Duodenal mucosa (tissue), 2 donors: ENCODE results near the gene PTK7.

Source experiments
- H3K27ac ChIP-seq: one replicate; pipeline ENCODE4 v1.7.0; 2013; ENCODE audit warnings: low read depth, low read length
- H3K27me3 ChIP-seq, 2 donors: one replicate each; pipeline ENCODE4 v1.7.0; 2013; ENCODE audit warnings: low read length in 2 of 2, control low read depth in 1 of 2; ENCODE audit not compliant: insufficient read depth in 2 of 2, control insufficient read depth in 1 of 2
- H3K36me3 ChIP-seq, 2 donors: one replicate each; pipeline ENCODE4 v1.7.0; 2013; ENCODE audit warnings: low read length in 2 of 2, control low read depth in 1 of 2; ENCODE audit not compliant: insufficient read depth in 2 of 2, control insufficient read depth in 1 of 2
- H3K4me1 ChIP-seq, 2 donors: one replicate each; pipeline ENCODE4 v1.7.0; 2013; ENCODE audit warnings: low read length in 2 of 2, control low read depth in 1 of 2; ENCODE audit not compliant: insufficient read depth in 2 of 2, control insufficient read depth in 1 of 2
- H3K4me3 ChIP-seq, 2 donors: one replicate each; pipeline ENCODE4 v1.7.0; 2013; ENCODE audit warnings: low read length in 2 of 2, low read depth in 1 of 2
- H3K9ac ChIP-seq, 2 donors: one replicate each; pipeline ENCODE4 v1.7.0; 2013; ENCODE audit warnings: low read length in 2 of 2, low read depth in 1 of 2
- H3K9me3 ChIP-seq, 2 donors: one replicate each; pipeline ENCODE4 v1.7.0; 2013; ENCODE audit warnings: low read length in 2 of 2, control low read depth in 1 of 2; ENCODE audit not compliant: control insufficient read depth in 1 of 2

PTK7 gene

DNA sequence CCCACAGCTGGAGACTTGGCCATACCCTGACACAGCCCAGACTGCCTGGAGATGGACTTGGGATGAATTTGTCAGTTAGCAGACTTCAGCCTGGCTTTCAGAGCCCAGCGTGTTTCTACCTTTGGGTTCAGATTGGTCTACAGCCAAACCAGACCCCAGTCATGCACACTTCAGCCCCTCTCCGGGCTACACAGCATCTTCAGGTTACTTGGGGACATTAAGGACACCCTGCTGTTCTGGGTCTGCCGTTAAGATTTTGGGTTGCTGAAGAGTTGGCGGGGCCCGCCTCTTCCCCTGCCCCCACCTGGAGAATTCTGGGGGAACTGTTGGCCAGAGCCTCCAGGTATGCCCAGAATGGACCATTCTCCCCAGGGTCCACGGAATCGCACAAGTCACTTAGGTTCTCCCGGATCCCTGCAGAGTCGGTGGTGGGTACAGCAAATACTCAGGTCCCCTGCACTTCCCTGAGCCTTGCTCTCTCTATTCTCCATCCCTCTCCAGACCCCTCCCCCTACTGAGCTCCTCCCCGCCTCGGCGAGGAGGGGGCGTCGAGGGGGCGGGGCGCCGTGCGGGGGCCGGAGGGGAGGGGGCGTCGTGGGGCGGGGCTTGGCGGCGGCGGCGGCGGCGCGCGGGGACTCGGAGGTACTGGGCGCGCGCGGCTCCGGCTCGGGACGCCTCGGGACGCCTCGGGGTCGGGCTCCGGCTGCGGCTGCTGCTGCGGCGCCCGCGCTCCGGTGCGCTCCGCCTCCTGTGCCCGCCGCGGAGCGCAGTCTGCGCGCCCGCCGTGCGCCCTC is at the start of gene PTK7:
TSS of gene PTK7 (plus strand) at position 645 of the 794 bp plus-strand sequence. CDS start 175 bp downstream, outside the sequence.
- peak within 1 kb of the TSS; percentile 32 to 48 for H3K9ac ChIP-seq

DNA sequence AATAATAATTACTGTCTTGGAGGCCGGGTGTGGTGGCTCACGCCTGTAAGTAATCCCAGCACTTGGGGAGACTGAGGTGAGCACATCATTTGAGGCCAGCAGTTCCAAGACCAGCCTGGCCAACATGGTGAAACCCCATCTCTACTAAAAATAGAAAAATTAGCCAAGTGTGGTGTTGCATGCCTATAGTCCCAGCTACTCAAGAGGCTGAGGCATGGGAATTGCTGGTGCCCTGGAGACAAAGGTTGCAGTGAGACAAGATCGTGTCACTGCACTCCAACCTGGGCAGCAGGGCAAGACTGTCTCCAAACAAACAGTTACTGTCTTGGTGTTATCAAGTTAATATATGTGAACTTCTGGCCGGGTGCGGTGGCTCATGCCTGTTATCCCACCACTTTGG is 49.7 kb upstream of the PTK7 start:
- Histone ChIP-seq H3K4me1 (peaks cover 0 to 9% of the 10 kb centered on the region in 2 donors), H3K9me3 (no peaks in the 10 kb centered on the region), H3K27ac (no peak overlapping the region), H3K27me3 (no peaks in the 10 kb centered on the region), H3K4me3 (no peak overlapping the region), H3K9ac (no peak overlapping the region), H3K36me3 (peaks cover 32 to 60% of the 10 kb centered on the region in 2 donors)

More for the DNA sequence above, at the start of gene PTK7:
- Histone ChIP-seq H3K4me1 (peaks cover 4 to 11% of the 10 kb centered on the region in 2 donors), H3K9me3 (no peaks in the 10 kb centered on the region), H3K4me3 (peak within 1 kb of the TSS; percentile 68 to 74), H3K27me3 (peaks cover 0 to 7% of the 10 kb centered on the region in 2 donors), H3K36me3 (peaks cover 13 to 27% of the 10 kb centered on the region in 2 donors), H3K27ac (peak within 1 kb of the TSS; percentile 14)

DNA sequence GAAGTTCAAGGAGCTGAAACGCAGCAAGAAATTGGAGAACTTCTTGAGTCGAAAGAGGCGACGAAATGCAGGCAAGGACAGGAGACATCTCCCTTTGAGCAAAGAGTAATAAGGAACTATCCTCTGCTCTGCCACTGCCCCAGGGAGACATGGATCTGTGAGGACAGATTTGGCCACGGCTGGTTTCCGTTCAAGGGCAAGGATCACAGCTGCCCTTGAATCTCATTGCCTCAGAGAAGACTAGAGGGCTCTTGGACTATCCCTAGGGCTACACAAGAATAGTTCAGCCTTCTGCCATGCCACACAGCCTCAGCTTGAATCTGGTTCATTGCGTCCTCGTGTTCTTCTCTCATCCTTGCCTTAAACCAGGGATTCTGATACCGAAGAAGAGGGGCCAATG is 47.0 kb upstream of the PTK7 start:
- Histone ChIP-seq H3K4me1 (no peaks in the 10 kb centered on the region), H3K27ac (no peak overlapping the region), H3K36me3 (peaks cover 33 to 71% of the 10 kb centered on the region in 2 donors), H3K9me3 (no peaks in the 10 kb centered on the region), H3K27me3 (no peaks in the 10 kb centered on the region), H3K4me3 (no peak overlapping the region), H3K9ac (no peak overlapping the region)

DNA sequence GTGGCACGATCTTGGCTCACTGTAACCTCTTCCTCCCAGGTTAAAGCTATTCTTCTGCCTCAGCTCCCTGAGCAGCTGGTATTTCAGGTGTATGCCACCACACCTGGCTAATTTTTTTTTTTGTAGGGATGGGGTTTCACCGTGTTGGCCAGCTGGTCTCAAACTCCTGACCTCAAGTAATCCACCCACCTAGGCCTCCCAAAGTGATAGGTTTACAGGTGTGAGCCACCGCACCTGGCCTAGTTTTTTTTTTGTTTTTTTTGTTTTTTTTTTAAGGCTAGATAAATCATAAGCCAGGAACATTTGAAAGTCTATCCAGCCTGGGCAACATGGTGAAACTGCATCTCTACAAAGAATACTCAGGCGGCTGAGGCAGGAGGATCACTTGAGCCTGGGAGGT is 43.8 kb upstream of the PTK7 start:
- H3K9ac ChIP-seq = no peak overlapping the region
- H3K4me3 ChIP-seq = no peak overlapping the region
- H3K36me3 ChIP-seq = peaks cover 34 to 64% of the 10 kb centered on the region in 2 donors
- H3K4me1 ChIP-seq = no peaks in the 10 kb centered on the region
- H3K9me3 ChIP-seq = no peaks in the 10 kb centered on the region
- no peaks in the 10 kb centered on the region for H3K27me3 ChIP-seq
- no peak overlapping the region for H3K27ac ChIP-seq

DNA sequence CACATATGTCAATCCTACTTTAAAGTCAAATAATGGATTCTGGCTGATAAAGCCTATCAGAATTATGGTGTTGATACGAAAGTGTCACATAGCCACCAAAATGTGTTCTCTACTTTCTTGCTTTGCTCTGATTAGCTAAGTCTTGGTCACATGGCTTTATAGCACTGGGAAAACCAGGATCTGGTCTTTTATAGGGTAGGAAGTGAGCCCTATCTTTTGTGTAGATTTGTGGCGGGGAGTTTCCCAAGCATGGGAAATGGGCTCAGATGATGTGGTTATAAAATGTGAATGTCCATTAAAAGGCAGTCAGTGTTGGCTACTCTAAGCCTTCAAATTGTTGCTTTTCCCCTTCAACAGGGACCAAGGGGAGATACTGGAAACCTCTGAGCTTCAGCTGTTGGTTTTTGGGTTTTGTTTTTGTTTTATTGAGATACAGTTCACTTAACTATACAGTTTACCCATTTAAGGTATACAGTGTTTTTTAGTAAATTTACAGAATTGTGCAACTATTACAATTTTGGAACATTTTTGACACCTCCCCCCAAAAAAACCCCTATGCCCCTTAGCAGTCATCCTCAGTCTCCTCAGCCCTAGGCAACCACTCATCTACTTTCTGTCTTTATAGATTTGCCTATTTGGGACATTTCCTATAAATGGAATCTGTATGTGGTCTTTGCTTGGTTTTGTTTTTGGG is 42.5 kb upstream of the PTK7 start:
- Histone ChIP-seq H3K27me3 (no peaks in the 10 kb centered on the region), H3K9ac (no peak overlapping the region), H3K4me3 (no peak overlapping the region), H3K27ac (no peak overlapping the region), H3K4me1 (no peaks in the 10 kb centered on the region), H3K9me3 (no peaks in the 10 kb centered on the region), H3K36me3 (peaks cover 39 to 64% of the 10 kb centered on the region in 2 donors)

DNA sequence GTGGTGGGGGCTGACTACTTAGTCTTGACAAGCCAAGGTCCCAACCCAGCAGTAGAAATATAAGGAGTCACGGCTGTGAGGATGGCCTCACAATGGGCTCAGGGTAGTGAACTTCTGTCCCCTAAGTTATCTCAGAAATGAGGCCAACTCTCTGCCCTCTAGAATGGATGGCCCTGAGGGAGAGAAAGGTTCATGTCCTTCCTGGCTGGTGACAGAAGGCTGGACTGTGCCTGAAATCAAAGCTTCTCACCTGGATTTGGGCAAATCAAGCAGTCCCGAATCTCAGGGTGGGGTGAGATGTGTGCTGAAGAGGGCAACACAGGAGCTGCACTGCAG is 42.0 kb upstream of the PTK7 start:
- Histone ChIP-seq H3K9me3 (no peaks in the 10 kb centered on the region), H3K4me1 (no peaks in the 10 kb centered on the region), H3K36me3 (peaks cover 39 to 64% of the 10 kb centered on the region in 2 donors), H3K4me3 (no peak overlapping the region), H3K27me3 (no peaks in the 10 kb centered on the region), H3K9ac (no peak overlapping the region), H3K27ac (no peak overlapping the region)

DNA sequence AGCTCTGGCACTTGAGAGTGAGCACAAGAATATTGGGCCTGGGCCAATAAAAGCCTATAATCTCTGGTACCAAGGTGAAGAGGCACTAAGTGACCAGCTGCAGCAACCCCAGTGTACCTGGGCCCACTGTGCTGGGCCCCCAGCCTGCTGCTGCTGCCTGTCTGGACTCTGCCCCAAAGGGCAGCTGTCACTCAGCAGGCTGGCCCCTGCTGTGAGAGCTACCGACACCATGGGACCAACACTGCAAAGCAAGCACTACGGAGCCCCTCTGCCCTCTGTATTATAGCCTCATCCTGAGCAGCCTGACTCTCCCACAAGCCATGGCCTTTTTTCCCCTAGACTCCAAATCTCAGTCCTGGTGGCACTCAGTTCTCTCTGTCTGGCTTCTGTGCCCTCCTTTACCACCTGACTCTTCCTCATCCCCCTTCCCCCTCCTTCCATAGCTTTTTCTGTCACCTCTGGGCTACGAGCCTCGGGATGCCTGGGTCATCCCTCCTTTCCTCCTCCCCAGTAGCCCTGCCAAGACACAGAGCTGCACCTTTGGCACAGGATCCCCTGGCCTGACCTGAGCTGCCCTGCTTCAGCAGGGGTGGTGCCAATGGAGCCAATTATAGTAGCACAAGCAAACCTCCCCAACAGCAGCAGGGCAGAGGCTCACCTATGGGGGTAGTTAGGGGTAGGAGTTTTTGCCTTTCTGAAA is 40.5 kb upstream of the PTK7 start:
- H3K27me3 ChIP-seq = no peaks in the 10 kb centered on the region
- H3K9ac ChIP-seq = no peak overlapping the region
- no peaks in the 10 kb centered on the region for H3K4me1 ChIP-seq
- H3K27ac ChIP-seq = no peak overlapping the region
- H3K9me3 ChIP-seq = no peaks in the 10 kb centered on the region
- no peak overlapping the region for H3K4me3 ChIP-seq
- H3K36me3 ChIP-seq = peaks cover 36 to 65% of the 10 kb centered on the region in 2 donors

DNA sequence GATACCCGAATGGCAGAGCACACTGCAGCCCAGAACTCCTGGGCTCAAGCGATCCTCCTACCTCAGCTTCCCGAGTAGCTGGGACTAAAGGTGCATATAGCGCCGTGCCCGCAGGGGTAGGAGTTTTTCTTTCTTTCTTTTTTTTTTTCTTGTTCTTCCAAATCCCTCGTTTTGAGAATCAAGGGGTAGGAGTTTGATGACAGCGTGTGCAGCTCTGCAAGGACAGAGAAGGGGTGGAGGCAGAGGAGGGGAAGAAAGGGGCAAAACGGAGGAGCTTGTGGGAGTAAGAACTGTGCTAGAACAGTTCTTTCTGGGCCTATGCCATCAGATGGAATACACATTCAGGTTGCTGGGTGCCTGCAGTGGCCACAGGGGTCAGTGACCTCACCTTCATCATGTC is 39.4 kb upstream of the PTK7 start:
- no peak overlapping the region for H3K9ac ChIP-seq
- no peaks in the 10 kb centered on the region for H3K4me1 ChIP-seq
- H3K36me3 ChIP-seq = peaks cover 40 to 67% of the 10 kb centered on the region in 2 donors
- no peak overlapping the region for H3K4me3 ChIP-seq
- no peaks in the 10 kb centered on the region for H3K27me3 ChIP-seq
- H3K9me3 ChIP-seq = no peaks in the 10 kb centered on the region
- no peak overlapping the region for H3K27ac ChIP-seq

DNA sequence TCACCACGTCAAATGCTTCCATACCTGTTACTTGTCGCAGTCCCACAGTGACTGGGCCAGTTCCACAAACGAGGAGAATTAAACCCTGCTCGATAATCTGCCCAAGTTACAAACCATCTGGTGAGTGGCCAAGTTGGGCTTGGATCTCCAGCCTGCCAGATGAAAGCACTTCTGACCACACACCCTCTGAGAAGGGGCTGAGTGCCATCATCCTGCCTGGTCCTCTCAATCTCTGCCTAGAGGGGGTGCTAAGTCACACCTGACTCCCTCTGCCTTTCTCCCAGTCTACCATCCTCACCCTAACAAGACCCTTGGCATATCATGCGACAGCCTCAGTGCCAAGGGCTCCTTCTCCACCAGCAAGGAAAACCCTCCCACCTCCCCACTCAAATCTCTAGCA is 38.9 kb upstream of the PTK7 start:
- Histone ChIP-seq H3K4me3 (no peak overlapping the region), H3K4me1 (no peaks in the 10 kb centered on the region), H3K9me3 (no peaks in the 10 kb centered on the region), H3K27me3 (no peaks in the 10 kb centered on the region), H3K36me3 (peaks cover 40 to 66% of the 10 kb centered on the region in 2 donors), H3K9ac (no peak overlapping the region), H3K27ac (no peak overlapping the region)

DNA sequence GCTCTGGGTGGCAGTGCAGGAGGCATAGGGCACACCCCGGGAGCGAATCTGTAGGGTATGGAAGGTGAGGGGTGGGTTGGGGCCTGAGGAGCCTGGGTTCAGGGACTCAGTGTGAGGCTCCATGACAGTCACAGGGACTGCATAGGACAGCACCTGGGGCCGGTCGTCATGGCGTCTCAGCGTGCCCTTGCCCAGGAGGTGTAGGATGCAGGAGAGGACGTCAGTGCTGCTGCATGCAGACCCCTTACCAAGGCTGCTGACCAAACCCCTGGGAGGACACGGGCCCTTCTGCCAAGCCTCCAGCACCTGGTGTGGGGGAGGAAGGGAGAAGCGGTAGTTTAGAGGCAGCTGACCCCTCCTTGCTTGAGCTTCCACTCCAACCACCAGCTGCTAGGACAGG is 38.4 kb upstream of the PTK7 start:
- H3K9ac ChIP-seq = no peak overlapping the region
- H3K36me3 ChIP-seq = peaks cover 42 to 66% of the 10 kb centered on the region in 2 donors
- no peak overlapping the region for H3K4me3 ChIP-seq
- no peaks in the 10 kb centered on the region for H3K4me1 ChIP-seq
- no peaks in the 10 kb centered on the region for H3K9me3 ChIP-seq
- H3K27ac ChIP-seq = no peak overlapping the region
- no peaks in the 10 kb centered on the region for H3K27me3 ChIP-seq
